Neuron (in vitro differentiated cells): ENCODE data around the gene SRD5A3.
A peak's percentile ranks its signal among the peaks of the same experiment; 100 is the strongest.

Experiments used
- H2AFZ ChIP-seq: one replicate; pipeline ENCODE4 v1.6.1; 2013; ENCODE audit warnings: low read depth, mild to moderate bottlenecking, inconsistent platforms, low read length, moderate library complexity
- H3K27me3 ChIP-seq: one replicate; pipeline ENCODE4 v1.6.1; 2013; ENCODE audit warnings: low read length; ENCODE audit not compliant: insufficient read depth
- H3K36me3 ChIP-seq: one replicate; pipeline ENCODE4 v1.6.1; 2013; ENCODE audit warnings: low read length; ENCODE audit not compliant: insufficient read depth
- H3K4me1 ChIP-seq: one replicate; pipeline ENCODE4 v1.6.1; 2013; ENCODE audit warnings: low read length; ENCODE audit not compliant: insufficient read depth
- H3K4me3 ChIP-seq: 2 replicates; pipeline ENCODE4 v1.5.1; 2013; ENCODE audit warnings: mild to moderate bottlenecking, low read length, moderate library complexity
- H3K9me3 ChIP-seq: one replicate; pipeline ENCODE4 v1.6.1; 2013; ENCODE audit warnings: low read length

Gene SRD5A3

GRCh38 chr4:55367084-55367722 lies 21.2 kb downstream of the SRD5A3 start:
- Histone ChIP-seq H3K36me3 (peaks cover 2% of the 10 kb centered on the region), H2AFZ (peak overlapping the region; percentile 32), H3K4me3 (no peak overlapping the region), H3K9me3 (no peaks in the 10 kb centered on the region), H3K27me3 (no peaks in the 10 kb centered on the region), H3K4me1 (peaks cover 25% of the 10 kb centered on the region)

DNA sequence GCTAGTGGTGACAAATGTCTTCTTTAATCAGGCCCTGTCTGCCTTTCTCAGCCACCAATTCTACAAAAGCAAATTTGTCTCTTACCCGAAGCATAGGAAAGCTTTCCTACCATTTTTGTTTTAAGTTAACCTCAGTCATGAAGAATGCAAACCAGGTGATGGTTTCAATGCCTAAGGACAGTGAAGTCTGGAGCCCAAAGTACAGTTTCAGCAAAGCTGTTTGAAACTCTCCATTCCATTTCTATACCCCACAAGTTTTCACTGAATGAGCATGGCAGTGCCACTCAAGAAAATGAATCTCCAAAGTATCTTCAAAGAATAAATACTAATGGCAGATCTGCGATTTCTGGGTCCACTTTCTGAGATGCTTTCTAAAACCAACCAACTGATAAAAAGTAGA lies 23.9 kb downstream of the SRD5A3 start:
- Histone ChIP-seq H3K4me3 (no peak overlapping the region), H3K36me3 (peaks cover 2% of the 10 kb centered on the region), H3K9me3 (no peaks in the 10 kb centered on the region), H3K27me3 (no peaks in the 10 kb centered on the region), H3K4me1 (peaks cover 16% of the 10 kb centered on the region), H2AFZ (no peak overlapping the region)

DNA sequence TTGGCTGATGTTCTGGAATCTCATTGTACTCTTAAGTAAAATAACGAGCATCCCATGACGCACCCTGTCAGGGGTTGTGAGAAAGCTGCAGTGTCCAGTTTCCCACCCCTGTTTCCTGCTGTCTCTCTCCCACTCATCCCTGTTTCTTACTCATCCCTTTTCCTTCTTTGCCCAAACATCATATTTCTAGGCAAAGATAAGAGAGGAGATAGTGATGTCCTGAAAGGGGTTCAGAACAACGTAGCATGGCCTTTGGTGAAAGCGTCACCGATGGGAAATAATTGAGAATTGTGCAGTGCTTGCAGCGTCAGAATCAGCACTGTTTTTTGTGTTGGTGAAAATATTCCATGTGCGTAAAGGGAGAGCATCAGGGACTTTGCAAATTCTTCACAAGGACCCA lies 26.2 kb downstream of the SRD5A3 start:
- H3K4me3 ChIP-seq: no peak overlapping the region
- H2AFZ ChIP-seq: no peak overlapping the region
- H3K27me3 ChIP-seq: no peaks in the 10 kb centered on the region
- H3K36me3 ChIP-seq: no peaks in the 10 kb centered on the region
- no peaks in the 10 kb centered on the region for H3K9me3 ChIP-seq
- peaks cover 5% of the 10 kb centered on the region for H3K4me1 ChIP-seq

DNA sequence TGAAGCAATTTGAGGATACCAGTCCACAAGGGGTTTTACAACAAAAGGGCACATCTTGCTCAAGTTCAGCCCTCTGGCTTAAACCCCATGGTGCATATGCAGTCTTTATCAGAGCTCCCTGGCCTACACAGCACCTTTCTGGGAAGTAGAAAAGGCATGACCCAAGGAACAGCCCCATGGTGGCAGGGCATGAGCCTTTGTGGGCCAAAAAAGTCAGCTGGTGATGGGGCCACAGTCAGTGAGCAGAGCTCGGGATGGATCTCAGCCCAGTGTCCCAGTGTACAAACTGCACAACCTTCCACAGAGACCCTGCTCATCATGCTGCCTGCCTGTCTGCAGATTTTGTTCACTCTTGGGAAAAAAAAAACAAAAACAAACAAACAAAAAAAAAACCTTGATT lies 27.4 kb downstream of the SRD5A3 start:
- H3K4me1 ChIP-seq: no peaks in the 10 kb centered on the region
- no peak overlapping the region for H3K4me3 ChIP-seq
- no peaks in the 10 kb centered on the region for H3K27me3 ChIP-seq
- no peaks in the 10 kb centered on the region for H3K9me3 ChIP-seq
- no peaks in the 10 kb centered on the region for H3K36me3 ChIP-seq
- no peak overlapping the region for H2AFZ ChIP-seq

GRCh38 chr4:55376698-55377097 lies 30.7 kb downstream of the SRD5A3 start:
- H3K9me3 ChIP-seq: no peaks in the 10 kb centered on the region
- H3K4me3 ChIP-seq: no peak overlapping the region
- no peaks in the 10 kb centered on the region for H3K27me3 ChIP-seq
- H3K36me3 ChIP-seq: no peaks in the 10 kb centered on the region
- H3K4me1 ChIP-seq: no peaks in the 10 kb centered on the region
- no peak overlapping the region for H2AFZ ChIP-seq

- Histone ChIP-seq H3K4me3 (no peak overlapping the region), H3K27me3 (no peaks in the 10 kb centered on the region), H3K4me1 (no peaks in the 10 kb centered on the region), H3K9me3 (no peaks in the 10 kb centered on the region), H2AFZ (no peak overlapping the region), H3K36me3 (no peaks in the 10 kb centered on the region)
These were observed 32.8 kb downstream of the SRD5A3 start for GRCh38 chr4:55378617-55379467.

DNA sequence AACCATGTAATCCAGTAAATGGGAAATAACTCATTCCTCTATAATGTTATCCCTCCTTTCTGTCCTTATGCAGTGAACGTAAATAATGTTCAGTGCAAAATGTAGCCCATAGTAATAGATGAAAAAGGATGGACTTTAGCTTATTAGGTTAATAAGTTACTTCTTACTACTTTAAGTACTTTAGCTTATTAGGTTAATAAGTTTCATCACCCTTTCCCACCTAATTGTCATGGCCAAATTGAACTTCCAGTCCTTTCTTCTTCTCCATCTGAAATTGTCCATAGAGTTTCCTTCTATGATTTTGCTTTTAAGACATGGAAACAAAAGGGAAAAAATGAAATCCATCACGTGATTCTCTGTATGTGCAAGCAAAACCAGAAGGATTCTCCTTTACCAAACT lies 34.5 kb downstream of the SRD5A3 start:
- Histone ChIP-seq H3K9me3 (no peaks in the 10 kb centered on the region), H3K4me1 (no peaks in the 10 kb centered on the region), H2AFZ (no peak overlapping the region), H3K27me3 (no peaks in the 10 kb centered on the region), H3K36me3 (no peaks in the 10 kb centered on the region), H3K4me3 (no peak overlapping the region)

GRCh38 chr4:55381502-55381901 lies 35.5 kb downstream of the SRD5A3 start:
- H3K4me1 ChIP-seq: no peaks in the 10 kb centered on the region
- no peaks in the 10 kb centered on the region for H3K27me3 ChIP-seq
- H3K4me3 ChIP-seq: no peak overlapping the region
- no peaks in the 10 kb centered on the region for H3K36me3 ChIP-seq
- H3K9me3 ChIP-seq: no peaks in the 10 kb centered on the region
- no peak overlapping the region for H2AFZ ChIP-seq

DNA sequence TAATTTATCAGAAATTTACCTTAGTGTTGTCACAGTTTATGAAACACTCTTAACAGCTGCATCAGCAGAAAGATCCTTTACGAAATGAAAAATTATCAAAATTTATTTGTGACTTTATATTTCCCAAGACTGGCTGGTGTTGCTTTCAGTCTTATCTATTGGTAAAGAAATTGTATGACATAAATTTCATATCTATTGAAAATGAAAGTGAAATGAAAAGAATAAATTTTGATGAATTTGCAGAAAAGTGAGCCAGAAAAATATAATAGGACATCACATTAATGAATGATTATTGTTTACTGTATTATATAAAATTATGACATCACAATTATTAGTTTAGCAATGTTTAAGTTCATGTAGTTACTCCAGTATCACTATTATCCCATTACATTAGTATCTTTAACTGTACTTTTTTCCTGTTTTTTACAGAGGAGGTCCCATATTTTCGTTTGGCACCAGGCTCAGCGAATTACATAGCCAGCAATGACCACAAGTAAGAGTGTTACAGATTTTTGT lies 36.5 kb downstream of the SRD5A3 start:
- no peaks in the 10 kb centered on the region for H3K4me1 ChIP-seq
- no peaks in the 10 kb centered on the region for H3K9me3 ChIP-seq
- H3K4me3 ChIP-seq: no peak overlapping the region
- no peaks in the 10 kb centered on the region for H3K36me3 ChIP-seq
- H2AFZ ChIP-seq: no peak overlapping the region
- H3K27me3 ChIP-seq: no peaks in the 10 kb centered on the region

DNA sequence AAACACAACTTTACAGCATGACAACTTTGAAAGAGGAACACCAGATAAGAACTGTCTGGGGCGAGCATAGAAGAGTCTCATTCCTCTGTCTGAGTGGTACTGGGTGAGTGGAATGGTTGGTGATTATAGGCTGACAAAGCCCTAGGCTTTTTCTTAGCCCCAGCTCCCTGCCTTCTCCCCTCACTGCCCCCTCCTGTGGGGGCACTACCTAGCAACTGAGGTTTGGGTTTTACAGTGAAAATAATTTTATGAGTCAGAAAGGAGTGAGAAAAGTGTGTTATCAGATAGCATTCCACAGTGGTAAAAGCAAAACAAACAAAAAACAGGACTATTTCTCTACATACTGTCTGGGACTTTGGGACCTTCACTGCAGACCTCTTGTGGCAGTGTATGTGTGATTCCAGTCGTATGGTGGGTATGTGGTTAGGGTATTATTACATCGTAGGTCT lies 39.2 kb downstream of the SRD5A3 start:
- H3K4me3 ChIP-seq: no peak overlapping the region
- H3K9me3 ChIP-seq: no peaks in the 10 kb centered on the region
- H3K36me3 ChIP-seq: no peaks in the 10 kb centered on the region
- no peaks in the 10 kb centered on the region for H3K4me1 ChIP-seq
- no peak overlapping the region for H2AFZ ChIP-seq
- H3K27me3 ChIP-seq: no peaks in the 10 kb centered on the region

GRCh38 chr4:55386073-55386472 lies 40.0 kb downstream of the SRD5A3 start:
- no peaks in the 10 kb centered on the region for H3K4me1 ChIP-seq
- H2AFZ ChIP-seq: no peak overlapping the region
- H3K27me3 ChIP-seq: no peaks in the 10 kb centered on the region
- H3K9me3 ChIP-seq: no peaks in the 10 kb centered on the region
- H3K36me3 ChIP-seq: no peaks in the 10 kb centered on the region
- H3K4me3 ChIP-seq: no peak overlapping the region

GRCh38 chr4:55386840-55387239 lies 40.8 kb downstream of the SRD5A3 start:
- no peak overlapping the region for H2AFZ ChIP-seq
- H3K4me1 ChIP-seq: no peaks in the 10 kb centered on the region
- no peaks in the 10 kb centered on the region for H3K36me3 ChIP-seq
- no peak overlapping the region for H3K4me3 ChIP-seq
- H3K9me3 ChIP-seq: no peaks in the 10 kb centered on the region
- no peaks in the 10 kb centered on the region for H3K27me3 ChIP-seq

DNA sequence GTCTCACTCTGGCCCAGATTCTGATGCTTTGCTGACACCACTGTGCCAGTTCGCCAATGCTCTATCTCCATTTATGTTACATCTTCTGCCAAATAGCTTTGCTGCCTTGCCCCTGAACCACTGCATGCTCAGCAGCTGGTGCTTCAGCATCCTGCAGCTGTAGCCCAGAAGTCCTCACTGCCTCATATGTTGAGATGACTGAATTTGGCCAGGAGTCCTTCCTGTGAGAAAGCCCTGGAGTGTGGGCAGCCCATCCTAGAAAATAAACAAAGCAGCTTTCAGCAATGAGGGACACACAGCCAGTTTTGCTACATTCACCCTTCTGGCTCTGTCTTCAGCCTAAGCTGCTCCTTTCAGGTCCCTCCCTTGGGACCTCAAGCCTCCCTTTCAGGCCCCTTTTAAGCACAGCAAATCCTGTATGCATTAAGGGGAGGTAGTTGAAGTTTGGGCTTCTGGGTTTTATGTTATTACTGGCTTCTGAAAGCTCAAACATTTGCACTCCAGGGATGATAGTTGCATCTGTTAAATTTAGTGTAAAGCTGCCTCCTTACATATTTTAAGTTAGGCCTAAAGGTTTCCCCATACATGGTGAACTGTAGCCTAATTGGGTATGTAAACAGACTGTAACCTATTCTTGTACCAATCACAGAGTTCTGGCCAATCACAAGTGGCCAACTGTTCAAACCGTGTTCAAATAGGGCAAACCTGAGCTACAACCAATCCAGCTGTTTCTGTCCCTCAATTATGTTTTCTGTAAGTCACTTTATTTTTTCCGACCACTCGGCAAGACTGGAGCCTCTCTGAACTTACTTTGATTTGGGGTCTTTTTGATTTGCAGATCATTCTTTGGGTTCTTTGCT lies 47.6 kb downstream of the SRD5A3 start:
- no peaks in the 10 kb centered on the region for H3K9me3 ChIP-seq
- no peaks in the 10 kb centered on the region for H3K36me3 ChIP-seq
- H3K27me3 ChIP-seq: no peaks in the 10 kb centered on the region
- H3K4me1 ChIP-seq: peaks cover 20% of the 10 kb centered on the region
- H2AFZ ChIP-seq: no peak overlapping the region
- H3K4me3 ChIP-seq: no peak overlapping the region
